HCT116 (cell line): ENCODE measurements around the gene FGGY. TPM values are rescaled to one million over a fixed set of nuclear protein-coding genes. Genes with fewer than 3 reads are reported as not detected.

Experiments used
- ATAC-seq: fragments of 200-7000 bp; cut with Tn5 transposase; 2 replicates; pipeline ENCODE4 v1.9.1; 2020; ENCODE audit warnings: mild to moderate bottlenecking, moderate library complexity
- BruUV-seq: library from RNA; stranded (reverse); fragments of 400-500 nt; replicated peaks from 2 replicates; lab custom pipeline; 2021; lab: Mats Ljungman, UMichigan
- CTCF ChIA-PET: fragments of 300-600 bp; sonication (Branson Sonifier 250); formaldehyde crosslinking; loops from one replicate; lab custom pipeline; 2021; ENCODE audit warnings: antibody characterized with exemption; lab: Charles Lee
- POLR2A ChIA-PET: fragments of 300-600, 350-600 bp; sonication (Branson Sonifier 250); formaldehyde crosslinking; loops from one replicate; lab custom pipeline; 2021; ENCODE audit warnings: antibody characterized with exemption; lab: Charles Lee
- RAD21 ChIA-PET, 2 experiments: fragments of 300-600 bp; sonication (Branson Sonifier 250); formaldehyde crosslinking; loops; one replicate each; lab custom pipeline; 2023; ENCODE audit warnings: low total read pairs in 2 of 2; ENCODE audit not compliant: uncharacterized antibody in 2 of 2, unreplicated experiment in 2 of 2, low non-redundant PET in 1 of 2; lab: Charles Lee
- DNase-seq: peaks from one replicate; pipeline ENCODE4 v3.0.0-alpha.2; 2010; ENCODE audit warnings: low read depth, low spot score
- H2AFZ ChIP-seq: fragments of 200-600 bp; shearing (Covaris generic), sonication (generic); 2 replicates; pipeline ENCODE4 v1.6.1; 2017; ENCODE audit warnings: low read depth, mixed run types, mixed read lengths, antibody characterized with exemption, low read length; ENCODE audit not compliant: poor library complexity, severe bottlenecking
- H3K27ac ChIP-seq: 2 replicates; pipeline ENCODE4 v1.5.1; 2012; ENCODE audit warnings: low read depth, low read length
- H3K27me3 ChIP-seq: fragments of 200-600 bp; sonication (generic); 2 replicates; pipeline ENCODE4 v1.6.1; 2016; ENCODE audit warnings: mixed run types, low read length, mixed read lengths; ENCODE audit not compliant: insufficient read depth
- H3K36me3 ChIP-seq, 2 experiments: fragments of 200-500 bp in 1 of 2; fragments of 200-600 bp in 1 of 2; sonication (Bioruptor generic) in 1 of 2; sonication (generic) in 1 of 2; 2 replicates each; pipeline versions ENCODE4 v1.5.1 to v1.6.1; 2014 to 2016; ENCODE audit warnings: low read length in 2 of 2, inconsistent platforms in 1 of 2, mixed read lengths in 1 of 2, mixed run types in 1 of 2; ENCODE audit not compliant: insufficient read depth in 2 of 2, control insufficient read depth in 1 of 2
- H3K4me1 ChIP-seq, 2 experiments: fragments of 200-600 bp in 1 of 2; sonication (generic) in 1 of 2; 2 replicates each; pipeline versions ENCODE4 v1.5.1 to v1.6.1; 2012 to 2017; ENCODE audit warnings: low read length in 2 of 2, inconsistent platforms in 1 of 2, mild to moderate bottlenecking in 1 of 2, mixed read lengths in 1 of 2, mixed run types in 1 of 2, moderate library complexity in 1 of 2; ENCODE audit not compliant: insufficient read depth in 2 of 2, control insufficient read depth in 1 of 2
- H3K4me2 ChIP-seq: fragments of 200-600 bp; sonication (generic); 2 replicates; pipeline ENCODE4 v1.6.1; 2017; ENCODE audit warnings: mixed run types, low read length, mixed read lengths
- H3K4me3 ChIP-seq, 2 experiments: fragments of 200-600 bp in 1 of 2; sonication (generic) in 1 of 2; replicated peaks in 1 of 2; 2 replicates each; pipeline ENCODE4 v1.5.1; 2011 to 2016; ENCODE audit warnings: low read length in 2 of 2, control low read depth in 1 of 2, low read depth in 1 of 2, mild to moderate bottlenecking in 1 of 2, mixed read lengths in 1 of 2, mixed run types in 1 of 2
- H3K79me2 ChIP-seq: fragments of 200-600 bp; sonication (generic); 2 replicates; pipeline ENCODE4 v1.6.1; 2017; ENCODE audit warnings: mild to moderate bottlenecking, mixed run types, low read length, moderate library complexity, mixed read lengths; ENCODE audit not compliant: insufficient read depth
- H3K9ac ChIP-seq: fragments of 200-600 bp; sonication (generic); 2 replicates; pipeline ENCODE4 v1.6.1; 2016; ENCODE audit warnings: low read length, mixed read lengths
- H3K9me2 ChIP-seq: fragments of 200-600 bp; sonication (generic), shearing (Covaris generic); 2 replicates; pipeline ENCODE4 v1.6.1; 2017; ENCODE audit warnings: mixed run types, mild to moderate bottlenecking, moderate library complexity; ENCODE audit not compliant: insufficient read depth
- H3K9me3 ChIP-seq, 2 experiments: fragments of 200-500 bp in 1 of 2; fragments of 200-600 bp in 1 of 2; sonication (Bioruptor generic) in 1 of 2; sonication (generic) in 1 of 2; 2 replicates each; pipeline ENCODE4 v1.6.1; 2014 to 2017; ENCODE audit warnings: low read length in 2 of 2, mixed read lengths in 2 of 2, inconsistent platforms in 1 of 2, low read depth in 1 of 2, mild to moderate bottlenecking in 1 of 2, mixed run types in 1 of 2, moderate library complexity in 1 of 2; ENCODE audit not compliant: control insufficient read depth in 1 of 2, insufficient read depth in 1 of 2
- H4K20me1 ChIP-seq: fragments of 200-600 bp; sonication (generic), shearing (Covaris generic); 2 replicates; pipeline ENCODE4 v1.6.1; 2017; ENCODE audit warnings: mixed run types, mild to moderate bottlenecking, moderate library complexity; ENCODE audit not compliant: insufficient read depth
- ATF3 ChIP-seq: IDR thresholded peaks from 2 replicates; pipeline ENCODE4 v1.6.1; 2012
- CBX3 ChIP-seq: IDR thresholded peaks from 2 replicates; pipeline ENCODE4 v1.6.1; 2012; ENCODE audit warnings: low read depth
- CEBPB ChIP-seq: IDR thresholded peaks from 2 replicates; pipeline ENCODE4 v1.6.1; 2012; ENCODE audit warnings: low read depth
- EGR1 ChIP-seq: IDR thresholded peaks from 2 replicates; pipeline ENCODE4 v1.6.1; 2012; ENCODE audit warnings: low read depth
- ELF1 ChIP-seq: IDR thresholded peaks from 2 replicates; pipeline ENCODE4 v1.6.1; 2012; ENCODE audit warnings: low read depth, borderline replicate concordance
- EZH2 ChIP-seq: fragments of 200-600 bp; sonication (generic); IDR thresholded peaks from 2 replicates; pipeline ENCODE4 v1.6.1; 2017; ENCODE audit warnings: antibody characterized with exemption, mixed run types
- EZH2phosphoT487 ChIP-seq: fragments of 200-600 bp; IDR thresholded peaks from 2 replicates; pipeline ENCODE4 v1.6.1; 2018; ENCODE audit warnings: antibody characterized with exemption, borderline replicate concordance
- JUND ChIP-seq: IDR thresholded peaks from 2 replicates; pipeline ENCODE4 v1.6.1; 2012
- MAX ChIP-seq: IDR thresholded peaks from 2 replicates; pipeline ENCODE4 v1.6.1; 2012
- POLR2A ChIP-seq: IDR thresholded peaks from 2 replicates; pipeline ENCODE4 v1.7.0; 2011; ENCODE audit warnings: borderline replicate concordance; ENCODE audit not compliant: insufficient read depth, insufficient read length; ENCODE audit errors: extremely low read depth
- RAD21 ChIP-seq: IDR thresholded peaks from 2 replicates; pipeline ENCODE4 v1.6.1; 2012; ENCODE audit warnings: low read depth, mild to moderate bottlenecking
- REST ChIP-seq: IDR thresholded peaks from 2 replicates; pipeline ENCODE4 v1.6.1; 2012; ENCODE audit warnings: low read depth
- SIN3A ChIP-seq: IDR thresholded peaks from 2 replicates; pipeline ENCODE4 v1.6.1; 2012; ENCODE audit warnings: low read depth
- SP1 ChIP-seq: IDR thresholded peaks from 2 replicates; pipeline ENCODE4 v1.6.1; 2012; ENCODE audit warnings: low read depth
- SRF ChIP-seq: IDR thresholded peaks from 2 replicates; pipeline ENCODE4 v1.6.1; 2012; ENCODE audit warnings: low read depth
- TCF7L2 ChIP-seq: IDR thresholded peaks from 2 replicates; pipeline ENCODE4 v1.7.0; 2011; ENCODE audit warnings: borderline replicate concordance, inconsistent platforms; ENCODE audit not compliant: insufficient read depth, insufficient read length; ENCODE audit errors: extremely low read depth
- YY1 ChIP-seq: IDR thresholded peaks from 2 replicates; pipeline ENCODE4 v1.6.1; 2011; ENCODE audit warnings: low read length, low read depth, moderate library complexity, mild to moderate bottlenecking; ENCODE audit not compliant: insufficient replicate concordance; ENCODE audit errors: extremely low read depth
- ZBTB33 ChIP-seq: IDR thresholded peaks from 2 replicates; pipeline ENCODE4 v1.6.1; 2011; ENCODE audit warnings: mild to moderate bottlenecking, low read length, moderate library complexity; ENCODE audit not compliant: insufficient replicate concordance; ENCODE audit errors: extremely low read depth
- ZFX ChIP-seq: fragments of 450-650 bp; IDR thresholded peaks from 2 replicates; pipeline ENCODE4 v1.6.1; 2017
- intact Hi-C: fragments of 100-400 bp; cut with micrococcal nuclease; formaldehyde crosslinking; loops from 2 replicates; pipeline ENCODE4 v1.10.0; 2022
- total RNA-seq: library from RNA; stranded (reverse); gene quantifications from one replicate; pipeline ENCODE4 v1.2.1, GENCODE V29; 2021; ENCODE audit not compliant: unreplicated experiment

FGGY gene
- total RNA-seq, 1 experiment from 2014 or later: 10.6 TPM

- TF ChIP-seq REST (no peak), SIN3A (no peak), ZBTB33 (no peak), CBX3 (no peak), SP1 (no peak), POLR2A (no peak), SRF (no peak), EGR1 (no peak), RAD21 (no peak)
These were observed 49.5 kb downstream of the FGGY start (continued) for GRCh38 chr1:59346429-59346828.

GRCh38 chr1:59349101-59349500 lies 52.2 kb downstream of the FGGY start:
- DNase-seq: no peak
- ChIA-PET POLR2A (no interaction called here), RAD21 (no interaction called here), CTCF (no interaction called here)
- Histone ChIP-seq H3K36me3 (no peaks in the 10 kb centered on the region), H3K9me3 (no peaks in the 10 kb centered on the region), H3K27me3 (no peaks in the 10 kb centered on the region), H4K20me1 (no peaks in the 10 kb centered on the region), H3K4me3 (no peak overlapping the region), H3K27ac (no peak overlapping the region), H3K4me1 (no peaks in the 10 kb centered on the region), H3K9ac (no peak overlapping the region), H3K79me2 (no peaks in the 10 kb centered on the region), H3K4me2 (no peak overlapping the region), H2AFZ (no peak overlapping the region), H3K9me2 (no peaks in the 10 kb centered on the region)
- ATAC-seq: no peak
- no TSS peak for BruUV-seq
- intact Hi-C loops: no loop called here
- TF ChIP-seq ATF3 (no peak), MAX (no peak), RAD21 (no peak), SP1 (no peak), ZBTB33 (no peak), EGR1 (no peak), ZFX (no peak), JUND (no peak), CEBPB (no peak), YY1 (no peak), POLR2A (no peak), TCF7L2 (no peak), EZH2phosphoT487 (no peak), EZH2 (no peak), SIN3A (no peak), ELF1 (no peak)
